Myocyte (in vitro differentiated cells): ENCODE results near the gene PCSK5. TPM values are rescaled to one million over a fixed set of nuclear protein-coding genes. Genes with fewer than 3 reads are reported as not detected.
A peak's percentile ranks its signal among the peaks of the same experiment; 100 is the strongest.
"Not testable (repeated sequence)": the region's sequence is repeated elsewhere in the genome, so short reads cannot be mapped to it uniquely, and the experiment has no call there.

Source experiments
- DNase-seq: peaks from one replicate; pipeline ENCODE4 v3.0.0-alpha.2; 2012; ENCODE audit warnings: low read depth
- total RNA-seq: library from RNA; depleted of rRNA; stranded (reverse); fragments of >200 nt; gene quantifications from 2 replicates; pipeline ENCODE4 v1.2.3, GENCODE V29; 2014

The PCSK5 gene
- total RNA-seq, 1 donor from 2014 or later = 5.4 TPM

DNA sequence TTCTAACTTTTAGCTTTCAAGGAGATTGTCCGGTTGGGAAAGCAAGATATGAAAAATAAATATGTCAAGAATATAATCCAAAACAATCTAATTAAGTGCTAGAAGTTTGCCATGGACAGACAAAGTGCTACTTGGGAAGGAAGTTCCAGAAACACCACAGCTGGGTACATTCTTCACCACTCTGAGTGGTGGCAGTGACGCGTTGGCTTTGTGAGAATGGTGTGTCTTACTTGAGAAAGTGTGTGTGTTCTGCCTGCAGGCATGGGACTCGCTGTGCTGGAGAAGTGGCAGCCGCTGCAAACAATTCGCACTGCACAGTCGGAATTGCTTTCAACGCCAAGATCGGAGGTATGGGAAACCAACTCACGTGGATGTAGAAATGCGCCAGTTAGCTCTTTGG is 177.2 kb downstream of the PCSK5 start:
- DNase-seq = no peak

DNA sequence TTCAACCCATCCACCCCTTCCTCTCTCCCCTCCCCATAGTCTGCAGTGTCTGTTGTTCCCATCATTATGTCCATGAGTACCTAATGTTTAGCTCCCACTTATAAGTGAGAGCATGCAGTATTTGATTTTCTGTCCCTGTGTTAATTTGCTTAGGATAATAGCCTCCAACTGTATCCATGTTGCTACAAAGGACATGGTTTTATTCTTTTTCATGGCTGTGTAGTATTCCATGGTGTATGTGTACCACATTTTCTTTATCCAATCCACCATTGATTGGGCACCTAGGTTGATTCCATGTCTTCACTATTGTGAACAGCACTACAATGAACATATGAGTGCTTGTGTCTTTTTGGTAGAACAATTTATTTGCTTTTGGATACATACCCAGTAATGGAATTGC is 187.1 kb downstream of the PCSK5 start:
- DNase-seq = no peak

DNA sequence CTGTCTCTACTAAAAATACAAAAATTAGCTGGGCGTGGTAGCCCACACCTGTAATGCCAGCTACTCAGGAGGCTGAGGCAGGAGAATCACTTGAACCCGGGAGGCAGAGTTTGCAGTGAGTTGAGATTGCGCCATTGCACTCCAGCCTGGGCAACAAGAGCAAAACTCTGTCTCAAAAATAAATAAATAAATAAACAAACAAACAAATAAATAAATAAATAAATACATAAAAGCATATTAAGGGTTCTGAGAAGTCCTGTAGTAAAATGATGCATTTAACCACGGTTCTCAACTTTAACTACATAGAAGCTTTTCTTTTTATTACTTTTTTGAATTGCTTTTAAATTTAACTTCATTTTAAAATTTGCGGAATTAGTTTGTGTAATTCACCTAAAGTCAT is 190.8 kb downstream of the PCSK5 start:
- DNase-seq = not testable (repeated sequence)

DNA sequence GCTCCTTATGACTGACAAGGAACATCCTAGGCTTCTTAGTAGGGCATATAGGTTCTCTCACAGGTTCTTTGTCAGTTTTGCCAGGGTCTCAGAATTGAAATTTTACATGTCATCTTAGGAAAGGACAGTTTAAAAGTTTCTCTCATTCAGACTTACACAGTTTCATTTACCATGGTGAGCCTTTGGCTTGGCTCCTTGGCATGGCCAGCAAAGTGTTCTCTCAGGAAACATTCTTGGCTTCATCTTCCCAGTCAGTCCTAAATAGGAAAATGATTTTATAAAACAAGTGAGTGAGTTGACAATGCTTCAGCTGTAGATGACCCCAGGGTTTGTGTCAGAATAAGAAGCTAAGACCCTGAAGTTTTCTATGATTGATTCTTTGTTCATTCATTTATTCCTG is 191.6 kb downstream of the PCSK5 start:
- DNase-seq = no peak

DNA sequence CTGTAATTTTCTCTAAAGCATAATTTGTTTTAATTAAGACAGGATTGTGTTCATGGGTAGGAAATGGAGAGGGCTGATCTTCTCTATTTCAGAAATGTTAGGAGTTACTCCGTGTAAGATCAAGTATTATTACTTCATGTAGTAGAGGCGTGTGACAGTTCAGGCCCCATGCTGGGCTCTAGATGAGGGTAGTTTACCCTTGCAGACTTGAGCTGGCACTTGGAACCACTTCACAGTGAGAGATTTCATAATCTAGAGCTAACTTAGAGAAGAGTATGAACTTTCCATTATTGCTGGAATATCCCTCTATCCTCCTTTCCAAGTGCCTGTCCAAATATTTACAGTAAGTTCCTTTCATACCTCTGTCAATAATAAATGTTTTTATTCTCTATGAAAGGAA is 195.1 kb downstream of the PCSK5 start:
- no peak for DNase-seq

DNA sequence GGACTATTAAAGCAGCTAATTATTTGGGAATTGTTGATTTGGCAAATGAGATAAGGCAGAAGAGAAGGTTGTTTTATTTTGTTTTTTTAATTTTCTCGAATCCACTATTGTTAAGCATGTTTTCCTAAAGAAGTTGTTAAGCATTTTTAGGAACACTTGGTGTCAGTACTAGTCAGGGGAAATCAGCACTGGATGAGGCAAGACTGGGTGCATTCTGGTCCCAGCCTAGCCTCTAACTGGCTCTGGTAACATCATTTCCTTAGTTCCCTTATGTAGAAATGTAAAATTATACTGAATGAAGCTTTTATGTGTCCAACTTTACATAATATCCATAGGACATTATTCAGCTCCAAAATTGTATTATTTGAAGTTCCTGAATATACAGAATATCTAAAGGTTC is 196.1 kb downstream of the PCSK5 start:
- peak; percentile 9 for DNase-seq

DNA sequence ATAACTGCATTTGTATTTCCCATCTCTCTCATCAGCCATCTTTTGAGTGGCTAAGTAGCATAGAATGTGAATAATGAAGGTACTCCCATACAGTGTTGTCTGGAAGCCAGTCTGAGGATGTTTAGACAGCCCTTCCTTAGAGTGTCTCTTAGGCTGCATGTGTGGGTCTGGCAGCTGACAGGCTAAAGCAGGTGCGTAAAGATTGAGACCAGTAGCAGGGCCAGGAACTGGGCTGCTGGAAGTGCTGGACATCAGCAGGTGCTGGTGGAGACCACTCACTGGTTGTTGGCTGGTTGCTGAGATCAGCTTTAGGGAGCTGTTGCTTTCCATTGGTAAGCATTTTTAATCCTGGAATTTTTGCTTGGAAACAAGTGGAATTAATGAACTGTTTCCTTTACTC is 197.5 kb downstream of the PCSK5 start:
- peak; percentile 94 for DNase-seq

DNA sequence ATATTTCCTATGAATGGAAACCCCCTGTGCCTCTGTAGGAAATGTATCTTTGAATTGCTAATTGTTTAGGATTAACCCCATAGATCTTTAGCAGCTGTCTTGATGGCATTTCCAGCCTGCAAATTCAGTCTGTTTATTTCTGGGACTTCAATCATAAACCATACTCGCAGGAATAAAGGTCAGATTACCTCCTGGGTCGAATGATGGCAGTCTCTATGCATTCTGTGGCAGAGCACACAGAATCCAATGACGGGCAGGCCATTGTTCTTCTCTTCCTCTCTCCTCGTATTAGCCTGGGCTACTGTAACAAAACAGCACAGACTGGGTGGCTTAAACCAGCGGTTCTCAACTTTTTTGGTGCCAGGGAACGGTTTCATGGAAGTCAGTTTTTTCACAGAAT is 199.9 kb downstream of the PCSK5 start:
- DNase-seq = no peak

DNA sequence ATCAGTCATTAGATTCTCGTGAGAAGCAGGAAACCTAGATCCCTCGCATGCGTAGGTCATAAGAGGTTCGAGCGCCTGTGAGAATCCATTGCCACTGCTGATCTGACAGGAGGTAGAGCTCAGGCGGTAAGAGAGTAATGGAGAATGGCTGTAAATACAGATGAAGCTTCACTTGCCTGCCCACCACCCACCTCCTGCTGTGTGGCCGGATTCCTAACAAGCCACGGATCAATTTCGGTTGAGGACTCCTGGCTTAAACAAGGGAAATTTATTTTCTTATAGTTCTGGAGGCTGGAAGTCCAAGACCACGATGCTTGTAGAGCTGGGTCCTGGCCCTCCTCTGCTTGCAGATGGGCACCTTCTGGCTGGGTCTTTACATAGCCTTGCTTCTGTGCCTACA is 200.4 kb downstream of the PCSK5 start:
- DNase-seq = no peak

DNA sequence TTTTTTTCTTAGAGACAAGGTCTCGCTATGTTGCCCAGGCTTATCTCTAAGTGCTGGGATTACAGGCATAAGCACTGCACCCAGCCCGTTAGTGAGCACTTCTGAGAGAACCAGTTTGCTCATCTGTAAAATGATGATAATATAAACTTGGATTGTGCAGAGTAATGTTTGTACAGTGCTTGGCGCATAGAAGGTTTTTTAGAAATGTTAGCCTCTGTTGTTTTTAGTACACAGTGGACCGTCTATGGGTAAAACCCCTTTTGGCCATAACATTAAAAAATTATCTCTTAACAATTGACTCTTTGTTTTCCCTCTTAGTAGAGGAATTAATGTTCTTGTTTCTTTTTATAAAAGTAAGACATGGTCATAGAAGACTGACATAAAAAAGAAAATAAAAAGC is 202.1 kb downstream of the PCSK5 start:
- DNase-seq = no peak

DNA sequence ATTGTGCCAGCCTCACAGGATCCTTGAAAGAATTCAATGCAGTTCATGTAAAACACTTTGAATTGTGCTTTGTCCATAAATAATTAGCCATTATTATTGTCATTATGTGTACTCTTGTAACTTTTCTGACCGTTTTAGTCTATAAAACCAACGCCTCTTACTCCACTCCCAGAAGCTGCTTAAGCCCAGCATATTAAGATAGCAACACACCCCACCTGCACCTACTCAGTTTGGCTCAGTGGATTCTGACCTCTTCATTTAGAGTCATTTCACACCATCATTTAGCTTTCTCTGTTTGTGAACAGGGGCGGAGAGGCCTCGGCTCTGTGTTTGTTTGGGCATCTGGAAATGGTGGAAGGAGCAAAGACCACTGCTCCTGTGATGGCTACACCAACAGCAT is 205.1 kb downstream of the PCSK5 start:
- no peak for DNase-seq

DNA sequence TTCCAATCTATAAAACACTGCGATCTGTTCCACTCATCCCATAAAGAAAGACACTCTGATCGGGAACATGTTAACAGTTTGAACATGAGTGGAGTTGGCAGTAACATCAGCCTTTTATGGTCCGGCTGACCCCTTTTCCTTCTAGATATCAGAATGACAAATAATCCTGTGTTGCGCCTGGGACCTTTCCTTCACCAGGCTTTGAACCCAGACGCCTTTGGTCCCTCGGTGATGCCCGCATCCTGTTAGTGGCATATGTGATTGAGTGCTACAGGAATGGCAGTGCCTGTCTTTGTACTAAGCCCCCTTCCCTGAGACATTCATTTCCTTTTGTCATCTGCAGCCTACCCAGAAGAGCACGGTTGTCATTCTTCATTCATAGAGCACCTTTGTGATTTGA is 209.0 kb downstream of the PCSK5 start:
- no peak for DNase-seq

DNA sequence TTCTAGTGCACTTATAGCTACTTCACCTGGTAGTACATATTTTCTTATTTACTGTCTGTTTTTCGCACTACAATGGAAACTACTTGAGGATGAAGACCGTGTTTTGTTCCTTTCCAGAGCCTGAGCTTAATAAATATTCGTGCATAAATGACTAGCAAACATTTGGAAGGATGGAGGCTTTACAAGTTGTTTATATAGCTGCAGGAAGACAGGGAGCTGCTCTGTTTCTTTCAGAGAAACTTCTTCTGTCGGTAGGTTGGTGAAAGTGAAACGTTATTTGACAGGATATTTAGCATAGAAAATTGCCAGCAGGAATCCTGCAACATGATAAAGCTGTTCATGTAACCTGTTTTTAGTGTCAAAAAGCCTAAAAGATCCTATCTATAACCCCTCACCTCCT is 210.6 kb downstream of the PCSK5 start:
- DNase-seq = no peak

DNA sequence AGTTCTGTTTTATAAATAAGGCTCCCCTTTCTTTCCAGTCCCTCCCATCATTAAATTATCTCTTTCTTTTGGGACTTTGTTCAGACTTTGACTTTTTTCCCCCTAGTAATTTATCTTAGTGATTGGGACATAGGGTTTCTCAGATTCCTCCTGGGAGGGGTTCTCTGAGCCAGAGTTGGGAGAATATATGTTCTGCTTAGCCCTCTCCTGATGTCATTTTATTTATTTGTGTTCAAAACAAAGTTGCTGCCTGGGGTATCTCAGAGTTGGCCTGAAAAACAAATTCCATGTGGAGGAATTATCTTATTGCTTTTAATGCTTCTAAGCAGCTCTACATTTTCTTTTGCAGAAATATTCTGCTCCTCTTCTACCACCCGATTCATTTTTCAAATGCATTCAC is 211.0 kb downstream of the PCSK5 start:
- DNase-seq = no peak

DNA sequence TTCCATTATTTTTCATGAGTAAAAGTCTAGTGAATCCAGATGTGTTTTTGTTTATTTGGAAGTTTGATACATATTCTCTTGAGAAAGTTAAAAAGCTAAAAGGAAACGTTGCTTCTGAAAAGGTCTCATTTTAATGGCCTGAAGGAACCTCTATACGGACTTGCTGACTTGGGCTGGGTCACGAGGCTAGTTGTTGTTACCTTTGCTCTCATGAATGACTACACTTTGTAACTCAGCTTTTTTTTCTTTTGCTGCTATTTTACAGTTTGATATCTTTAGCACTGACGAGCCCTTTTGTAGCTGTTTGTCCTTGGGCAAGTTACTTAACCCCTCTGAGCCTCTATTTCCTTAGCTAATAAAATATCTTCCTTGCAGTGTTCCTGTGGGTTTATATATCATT is 211.5 kb downstream of the PCSK5 start:
- no peak for DNase-seq

DNA sequence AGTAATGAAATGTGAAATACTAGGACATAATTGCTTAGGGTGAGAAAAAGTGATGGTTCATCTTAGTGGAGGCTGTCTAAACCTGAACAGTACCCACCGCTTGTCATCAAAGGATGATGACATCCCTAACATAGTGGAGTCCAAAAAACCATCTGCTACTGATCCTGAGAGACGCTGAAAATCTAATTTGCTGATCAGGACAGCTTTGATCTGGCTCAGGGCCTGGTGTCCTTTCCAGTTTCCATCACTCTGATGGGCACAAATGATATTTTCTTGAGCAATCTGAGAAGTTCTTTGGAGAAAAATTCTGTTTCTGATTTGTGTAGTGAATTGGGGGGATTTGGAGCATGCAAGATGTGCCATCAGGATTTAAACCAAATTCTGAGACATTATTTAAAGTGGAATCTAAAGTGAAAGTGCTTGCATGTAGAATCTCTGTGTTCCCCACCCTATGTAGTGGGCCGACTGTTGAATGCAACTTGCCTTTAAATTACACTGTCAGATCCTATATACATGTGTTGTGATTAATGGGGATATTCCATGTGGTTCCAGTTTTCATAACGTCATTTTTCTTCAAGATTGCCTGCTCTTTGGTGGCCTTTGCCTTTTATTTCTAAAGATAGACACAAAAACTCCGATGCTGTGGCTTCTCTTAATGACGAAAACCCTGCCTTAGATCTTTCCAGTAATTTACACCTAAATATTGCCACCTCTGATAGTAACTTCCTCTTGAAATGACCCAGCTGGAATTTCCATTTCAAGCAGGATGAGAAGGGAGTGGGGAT is 213.2 kb downstream of the PCSK5 start:
- DNase-seq = no peak

DNA sequence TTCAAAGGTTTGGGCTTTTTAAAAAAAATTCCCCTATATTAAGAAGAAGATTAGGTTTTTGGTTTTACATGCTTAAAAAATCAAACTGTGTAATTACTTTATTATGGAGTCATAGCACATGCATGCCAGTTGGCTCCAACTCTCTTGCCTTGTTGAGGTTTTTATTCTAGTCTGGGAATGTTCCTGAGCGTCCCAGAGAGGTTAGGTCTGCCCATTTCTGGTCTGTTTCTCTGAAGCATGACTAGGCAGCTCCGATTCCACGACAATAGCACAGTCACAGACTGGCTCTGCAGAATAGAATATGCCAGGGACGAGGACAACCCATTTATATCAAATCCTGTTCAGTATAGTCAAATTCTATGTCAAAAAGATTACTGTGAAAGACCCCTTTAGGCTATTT is 217.0 kb downstream of the PCSK5 start:
- peak; percentile 80 for DNase-seq

DNA sequence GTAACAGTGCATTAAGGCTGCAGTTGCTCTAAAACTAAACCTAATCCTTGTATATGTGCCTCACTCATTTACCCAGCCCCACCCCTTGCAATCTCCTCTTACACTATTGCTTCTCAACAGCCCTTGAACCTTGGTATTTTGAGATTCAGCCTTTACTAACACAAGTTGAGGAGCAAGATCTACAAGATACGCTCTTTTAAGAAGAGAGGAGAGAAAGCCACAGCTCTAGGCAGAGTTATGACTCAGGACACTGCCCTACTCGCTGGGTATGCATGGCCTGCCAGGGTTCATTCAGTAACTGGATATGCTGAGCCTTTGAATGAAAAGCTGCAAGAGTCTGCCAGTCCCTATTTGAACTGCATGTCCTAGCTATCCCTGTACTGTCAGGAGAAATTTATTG is 219.5 kb downstream of the PCSK5 start:
- DNase-seq = peak; percentile 71

DNA sequence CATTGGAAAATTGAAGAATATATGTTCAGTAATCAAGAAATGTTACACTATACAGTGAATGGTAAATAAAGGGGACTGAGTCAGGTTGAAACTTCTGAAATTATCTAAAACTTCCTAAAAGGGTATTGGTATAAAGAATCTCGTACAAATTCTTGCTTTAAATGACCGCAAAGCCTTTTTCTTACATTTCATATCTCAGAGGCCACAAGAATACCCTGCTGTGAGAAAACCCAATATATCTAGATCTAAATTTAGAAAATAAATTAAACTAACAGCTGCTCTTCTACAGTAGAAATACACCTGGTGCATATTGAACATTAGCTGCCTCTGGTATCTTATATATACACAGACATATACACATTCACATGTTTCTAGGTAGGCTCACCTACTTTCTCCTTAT is 221.7 kb downstream of the PCSK5 start:
- DNase-seq = no peak

DNA sequence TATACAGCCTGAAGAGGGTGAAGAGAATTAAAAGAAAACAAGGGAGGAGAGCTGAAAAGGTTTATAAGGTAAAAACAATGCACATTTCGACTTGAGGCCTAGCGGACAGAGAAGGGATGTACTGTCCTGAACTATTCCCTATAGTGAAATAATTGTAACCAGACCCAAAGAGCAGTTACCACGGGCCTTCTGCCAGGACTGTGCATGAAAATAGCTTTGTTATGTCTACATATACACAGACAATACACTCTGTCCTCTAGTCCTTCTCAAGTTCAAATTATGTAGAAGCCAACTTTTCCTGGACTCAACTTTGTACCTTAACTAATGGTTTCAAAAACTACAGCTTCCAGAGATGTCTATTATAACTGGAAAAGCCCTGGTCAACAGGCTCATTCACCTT is 223.7 kb downstream of the PCSK5 start:
- DNase-seq = no peak

DNA sequence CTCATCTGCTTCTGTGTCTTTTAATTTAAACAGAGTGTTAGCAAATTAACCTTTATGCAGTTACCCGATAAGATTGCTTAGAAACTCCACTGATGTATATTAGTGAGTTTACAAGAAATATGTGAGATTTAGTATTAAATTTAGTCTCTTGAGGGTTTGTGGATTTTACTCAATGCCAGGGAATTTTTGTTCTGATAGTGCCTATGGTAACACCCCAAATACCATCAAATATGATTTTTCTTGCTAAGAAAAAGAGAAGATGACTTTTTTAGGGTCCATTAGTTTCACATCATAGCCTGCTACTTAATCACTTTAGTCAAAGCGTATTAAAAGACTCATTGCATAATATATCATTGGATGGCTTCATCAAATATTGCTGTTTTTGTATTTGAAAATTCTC is 224.9 kb downstream of the PCSK5 start:
- no peak for DNase-seq

DNA sequence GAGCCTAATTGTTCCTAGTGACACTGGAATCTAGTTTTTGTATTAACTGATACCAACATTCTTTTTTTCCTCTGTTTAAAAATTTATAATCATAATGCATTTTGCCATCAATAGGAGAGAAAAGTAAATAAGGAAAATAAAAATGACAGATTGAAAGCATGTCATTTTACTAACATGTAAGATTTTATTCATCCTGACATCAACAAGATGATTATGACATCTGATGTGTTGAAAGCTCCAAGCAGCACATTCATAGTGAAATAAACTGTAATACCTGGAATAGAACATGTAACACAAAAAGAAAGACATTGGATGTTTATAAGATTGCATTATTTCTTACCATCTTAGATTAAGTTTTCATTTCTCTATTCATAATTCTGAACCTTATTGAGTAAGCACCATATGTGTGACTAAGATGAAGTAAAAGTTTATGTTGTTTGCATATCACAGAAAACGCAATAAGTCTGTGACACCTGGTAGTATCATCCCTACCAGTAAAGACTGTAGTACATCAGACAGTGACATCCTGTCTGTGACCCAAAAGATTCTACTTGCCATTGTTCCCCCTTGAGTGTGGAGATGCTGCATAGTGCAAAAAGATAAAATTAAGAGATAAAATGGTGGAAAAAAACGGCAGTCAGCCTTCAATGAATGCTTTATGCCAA is 225.6 kb downstream of the PCSK5 start:
- DNase-seq = no peak

DNA sequence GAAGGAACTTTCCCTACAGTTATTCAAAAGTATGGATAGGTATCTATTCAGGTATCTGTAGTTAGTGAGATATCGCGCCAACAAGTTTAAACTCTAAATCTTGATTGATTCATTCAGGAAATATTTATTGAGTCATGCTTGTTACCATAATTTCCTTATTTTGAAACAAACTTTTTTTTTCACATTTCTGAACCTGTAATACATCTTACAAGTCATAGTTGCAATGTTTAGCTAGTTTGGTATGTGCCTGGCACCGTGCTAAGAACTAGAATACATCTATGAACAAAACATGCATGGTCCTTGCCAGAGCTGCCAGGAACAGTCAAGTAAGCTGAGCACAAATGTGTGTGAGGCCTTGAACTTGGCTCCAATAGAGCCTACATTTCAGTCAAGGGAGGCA is 226.4 kb downstream of the PCSK5 start:
- no peak for DNase-seq
